Stimulated activated CD4-positive, alpha-beta T cell treated with anti-CD3 and anti-CD28 coated beads, TNF-alpha, amount 100 ng/mL, for 48 hours (primary cell): ENCODE data around the gene POU5F1.

Experiments used
- DNase-seq, 3 donors: peaks; one replicate each; pipeline ENCODE4 v3.0.0-alpha.2; 2020; ENCODE audit warnings: low read depth in 3 of 3

The POU5F1 gene

DNA sequence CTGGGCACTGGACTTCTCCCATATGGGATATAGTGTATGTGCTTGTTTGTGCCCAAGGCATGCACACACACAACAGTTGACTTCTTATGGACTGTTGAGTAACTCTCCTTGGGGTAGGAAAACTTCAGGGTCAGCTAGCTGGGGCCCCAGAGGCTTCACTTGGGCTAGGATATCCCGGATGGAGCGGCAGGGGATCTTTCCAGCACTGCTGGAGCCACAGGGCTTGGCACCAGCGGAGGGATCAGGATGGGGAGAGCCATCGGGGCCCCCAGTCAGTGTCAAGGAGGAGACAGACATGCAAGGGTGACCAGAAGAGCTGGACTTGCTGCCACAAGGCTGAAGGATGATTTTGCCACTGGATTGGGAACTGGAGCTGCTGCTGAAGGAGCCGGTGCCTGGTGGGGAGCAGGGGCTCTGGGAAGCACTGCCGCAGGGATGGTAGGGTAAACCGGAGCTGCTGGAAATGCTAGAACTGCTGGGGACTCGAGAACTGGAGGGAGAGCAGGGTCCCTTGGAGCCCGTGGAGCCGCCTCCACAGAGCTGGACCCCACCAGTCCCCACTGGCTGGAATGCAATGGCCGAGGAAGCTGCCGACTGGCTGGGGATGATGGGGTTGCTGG is 54.4 kb downstream of the POU5F1 start:
- DNase-seq: no peak

DNA sequence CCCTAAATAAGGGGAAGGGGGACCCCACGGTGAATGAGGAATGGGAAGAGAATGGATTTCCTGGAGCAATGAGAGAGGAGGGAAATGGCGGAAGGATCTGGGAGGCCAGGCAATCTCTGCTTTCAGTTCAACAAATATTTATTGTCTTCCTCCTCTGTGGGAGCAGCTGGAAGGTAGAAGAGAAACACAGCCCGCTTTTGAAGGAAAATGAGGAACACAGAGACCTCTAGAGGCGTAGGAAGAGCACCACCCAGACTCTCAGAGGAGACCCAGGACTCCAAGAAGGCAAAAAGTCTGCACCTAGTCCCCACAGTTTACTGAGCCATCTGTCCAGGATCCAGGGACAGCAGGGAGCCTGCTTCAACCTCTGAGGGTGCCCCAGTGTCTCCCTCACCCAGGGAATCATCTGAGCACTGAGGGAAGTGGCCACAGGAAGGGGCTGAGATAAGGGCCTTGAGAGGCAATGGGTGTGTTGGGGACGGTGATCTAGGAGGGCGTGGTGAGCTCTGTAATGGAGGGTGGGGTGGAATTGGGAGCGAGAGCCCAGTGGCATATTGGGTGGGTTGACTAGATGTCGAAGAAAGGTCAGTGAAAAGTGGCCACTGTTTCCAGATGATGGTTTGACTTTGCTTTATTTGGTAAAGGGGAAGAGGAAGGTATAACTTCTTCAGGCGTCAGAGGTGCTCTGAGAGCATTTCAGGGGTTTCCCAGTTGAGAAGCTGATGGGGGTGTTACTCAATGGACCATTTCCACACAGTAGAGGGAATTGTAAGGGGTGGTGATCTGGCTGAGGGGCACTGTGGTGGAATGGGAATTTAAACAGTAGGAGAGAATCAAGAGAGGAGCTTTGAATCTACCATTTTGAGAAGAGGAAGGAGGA is 55.3 kb downstream of the POU5F1 start:
- no peak for DNase-seq

DNA sequence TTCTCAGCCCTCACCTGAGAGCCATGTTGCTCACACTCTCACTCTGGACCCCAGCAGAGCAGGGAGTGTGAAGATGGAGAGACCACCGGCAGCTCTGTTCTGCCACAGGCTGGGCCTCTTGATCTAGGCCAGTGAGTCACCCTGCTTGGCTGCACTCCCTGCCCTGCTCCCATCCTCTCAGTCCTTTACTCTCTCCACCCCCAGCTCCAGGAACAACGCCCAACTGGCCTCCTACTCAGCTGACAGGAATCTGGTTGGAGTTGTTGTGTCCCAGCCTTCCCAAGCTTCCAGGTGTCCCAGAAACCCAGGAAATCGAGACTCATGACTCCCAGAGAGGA is 56.0 kb downstream of the POU5F1 start, which contains the start of gene PSORS1C1:
PSORS1C1 (plus strand) TSS at position 260 of the 338 bp plus-strand sequence. CDS start 14,833 bp downstream, outside the sequence.
- DNase-seq: no peak
